K562 (cell line): ENCODE data around the gene EPHB2. TPM values are rescaled to one million over a fixed set of nuclear protein-coding genes. Genes with fewer than 3 reads are reported as not detected.

ENCODE experiments used
- ATAC-seq: fragments of 200-7000 bp; cut with Tn5 transposase; 3 replicates; pipeline ENCODE4 v1.9.1; 2020; ENCODE audit warnings: moderate library complexity
- BruUV-seq: library from RNA; stranded (reverse); fragments of 400-500 nt; replicated peaks from 2 replicates; lab custom pipeline; 2021; lab: Mats Ljungman, UMichigan
- CTCF ChIA-PET: fragments of 300-600 bp; formaldehyde crosslinking; extraction: SDS; loops from one replicate; lab custom pipeline; 2021; ENCODE audit warnings: low intra/inter-chr PET ratio; lab: Yijun Ruan, JAX
- POLR2A ChIA-PET: fragments of 300-600, 350-650 bp; sonication (Branson Sonifier 250); formaldehyde crosslinking; extraction: SDS; loops from one replicate; lab custom pipeline; 2021; ENCODE audit warnings: antibody characterized with exemption, inconsistent platforms; lab: Yijun Ruan, JAX
- DNase-seq, 4 experiments: peaks; one replicate each; pipeline versions ENCODE4 v3.0.0 to v3.0.0-alpha.2; 2011 to 2018; ENCODE audit warnings: low spot score in 3 of 4, mixed read lengths in 3 of 4; ENCODE audit errors: extremely low read depth in 1 of 4
- FAIRE-seq: peaks from 2 replicates; lab custom pipeline; 2011; peaks lifted over from hg19 to GRCh38; lab: Jason Lieb, UNC
- H2AFZ ChIP-seq: 2 replicates; pipeline ENCODE4 v1.6.0; 2011; ENCODE audit warnings: low read depth, low read length, control low read depth, inconsistent platforms
- H3K27ac ChIP-seq: fragments of 200-600 bp; 3 replicates; pipeline ENCODE4 v1.8.0; 2011; ENCODE audit warnings: low read depth, mild to moderate bottlenecking, control low read depth, inconsistent platforms, low read length, moderate library complexity, mixed read lengths; ENCODE audit errors: extremely low read depth
- H3K27me3 ChIP-seq, 2 experiments: fragments of 300-600 bp in 1 of 2; 2 replicates in 1 of 2; 3 replicates in 1 of 2; pipeline versions ENCODE4 v1.6.0 to v1.8.0; 2011; ENCODE audit warnings: inconsistent platforms in 2 of 2, low read length in 2 of 2, mild to moderate bottlenecking in 1 of 2, mixed read lengths in 1 of 2, moderate library complexity in 1 of 2; ENCODE audit not compliant: control insufficient read depth in 2 of 2, insufficient read depth in 2 of 2
- H3K36me3 ChIP-seq: fragments of 300-600 bp; 3 replicates; pipeline ENCODE4 v1.8.0; 2011; ENCODE audit warnings: mild to moderate bottlenecking, low read length, inconsistent platforms; ENCODE audit not compliant: control insufficient read depth, insufficient read depth
- H3K4me1 ChIP-seq, 2 experiments: fragments of 200-600 bp in 1 of 2; replicated peaks in 1 of 2; 2 replicates in 1 of 2; 3 replicates in 1 of 2; pipeline versions ENCODE4 v1.5.1 to v1.8.0; 2011; ENCODE audit warnings: inconsistent platforms in 2 of 2, low read length in 2 of 2, mild to moderate bottlenecking in 1 of 2, mixed read lengths in 1 of 2, moderate library complexity in 1 of 2; ENCODE audit not compliant: control insufficient read depth in 2 of 2, insufficient read depth in 2 of 2
- H3K4me2 ChIP-seq: 2 replicates; pipeline ENCODE4 v1.6.1; 2011; ENCODE audit warnings: low read length, control low read depth, inconsistent platforms, mixed read lengths; ENCODE audit not compliant: insufficient read depth
- H3K4me3 ChIP-seq: fragments of 200-600 bp; sonication (generic), shearing (Covaris generic); 2 replicates; pipeline ENCODE4 v1.5.1; 2016; ENCODE audit warnings: control low read depth, inconsistent platforms
- H3K79me2 ChIP-seq: fragments of 200-600 bp; 3 replicates; pipeline ENCODE4 v1.8.0; 2011; ENCODE audit warnings: low read length, inconsistent platforms; ENCODE audit not compliant: control insufficient read depth, insufficient read depth
- H3K9ac ChIP-seq, 2 experiments: 2 replicates each; pipeline versions ENCODE4 v1.6.0 to v1.6.1; 2011; ENCODE audit warnings: low read depth in 2 of 2, low read length in 2 of 2, control low read depth in 1 of 2, inconsistent platforms in 1 of 2, mild to moderate bottlenecking in 1 of 2, mixed read lengths in 1 of 2; ENCODE audit not compliant: insufficient read depth in 1 of 2
- H3K9me1 ChIP-seq: one replicate; pipeline ENCODE4 v1.6.0; 2011; ENCODE audit warnings: inconsistent platforms, mild to moderate bottlenecking, low read length, moderate library complexity; ENCODE audit not compliant: control insufficient read depth, insufficient read depth
- H3K9me3 ChIP-seq: replicated peaks from 2 replicates; pipeline ENCODE4 v1.5.1; 2011; ENCODE audit warnings: low read depth, low read length, inconsistent platforms; ENCODE audit not compliant: control insufficient read depth, insufficient read depth
- H4K20me1 ChIP-seq: replicated peaks from 2 replicates; pipeline ENCODE4 v1.6.1; 2011; ENCODE audit warnings: low read length, inconsistent platforms, mixed read lengths; ENCODE audit not compliant: control insufficient read depth, insufficient read depth
- BCOR ChIP-seq: fragments of 450-650 bp; IDR thresholded peaks from 2 replicates; pipeline ENCODE4 v1.6.1; 2016
- HDAC2 ChIP-seq: fragments of 450-650 bp; IDR thresholded peaks from 2 replicates; pipeline ENCODE4 v1.6.1; 2016; ENCODE audit warnings: mild to moderate bottlenecking
- KDM1A ChIP-seq, 2 experiments: fragments of 450-650 bp; IDR thresholded peaks; 2 replicates each; pipeline ENCODE4 v1.6.1; 2016; ENCODE audit warnings: mild to moderate bottlenecking in 2 of 2
- KLF1 ChIP-seq: fragments of 450-650 bp; IDR thresholded peaks from 2 replicates; pipeline ENCODE4 v1.6.1; 2016; ENCODE audit warnings: missing genetic modification characterization, missing compliant biosample characterization
- POLR3G ChIP-seq: IDR thresholded peaks from 2 replicates; pipeline ENCODE4 v1.6.1; 2011; ENCODE audit not compliant: insufficient read length, insufficient replicate concordance; ENCODE audit errors: extremely low read depth
- RBM25 ChIP-seq: fragments of 200-400 bp; formaldehyde crosslinking; IDR thresholded peaks from 2 replicates; pipeline ENCODE4 v1.6.1; 2018; ENCODE audit warnings: low read length, low read depth, moderate library complexity; ENCODE audit not compliant: severe bottlenecking
- SRF ChIP-seq, 2 experiments: fragments of 250-450, 450-650 bp in 1 of 2; sonication (Bioruptor Pico) in 1 of 2; sonication (generic) in 1 of 2; formaldehyde crosslinking; IDR thresholded peaks; 2 replicates each; pipeline versions ENCODE4 v1.5.0 to v1.5.1; 2020 to 2022; ENCODE audit warnings: mild to moderate bottlenecking in 1 of 2, missing genetic modification reagents in 1 of 2
- YY1 ChIP-seq, 3 experiments: IDR thresholded peaks; 2 replicates each; pipeline ENCODE4 v1.6.1; 2011; ENCODE audit warnings: low read length in 2 of 3, mild to moderate bottlenecking in 2 of 3, moderate library complexity in 2 of 3, borderline replicate concordance in 1 of 3, control low read depth in 1 of 3, low read depth in 1 of 3; ENCODE audit not compliant: insufficient read depth in 3 of 3, insufficient replicate concordance in 2 of 3, control insufficient read depth in 1 of 3, insufficient read length in 1 of 3; ENCODE audit errors: extremely low read depth in 1 of 3
- ZFP36 ChIP-seq: fragments of 150-350 bp; IDR thresholded peaks from 2 replicates; pipeline ENCODE4 v1.6.1; 2018; ENCODE audit warnings: low read length, low read depth; ENCODE audit not compliant: partially characterized antibody
- ZNF311 ChIP-seq: fragments of 250-450 bp; sonication (Bioruptor Pico); IDR thresholded peaks from 2 replicates; pipeline ENCODE4 v1.4.0; 2020; ENCODE audit warnings: mild to moderate bottlenecking, moderate library complexity
- whole genome bisulfite sequencing: fragments of 100-300 bp; shearing (Covaris generic); methylation state at CpG from one replicate; pipeline ENCODE4 v1.1.6; 2016; ENCODE audit warnings: low coverage, mixed read lengths; ENCODE audit not compliant: insufficient coverage; ENCODE audit errors: missing lambda C conversion rate; 5-methylcytosine and 5-hydroxymethylcytosine counted together
- in situ Hi-C: fragments of 300-500 bp; cut with MboI; formaldehyde crosslinking; loops from 4 replicates; pipeline ENCODE4 v1.15.0; 2018; ENCODE audit warnings: inconsistent platforms, mixed read lengths
- intact Hi-C: fragments of 100-400 bp; cut with micrococcal nuclease; formaldehyde crosslinking; loops from 2 replicates; pipeline ENCODE4 v1.14.2; 2022
- polyA plus RNA-seq, 8 experiments: library from polyadenylated mRNA; depleted of rRNA in 4 of 8; stranded (reverse) in 5 of 8; unstranded in 3 of 8; fragments of >200 nt; fragmentation: Nextera tagmentation in 2 of 8; fragmentation: Illumina TruSeq in 1 of 8; extraction: Ambion mirVana in 2 of 8; extraction: Trizol in 1 of 8; gene quantifications; 2 replicates each; pipeline versions ENCODE4 v1.2.1 to v1.2.3, GENCODE V29; 2011 to 2014; ENCODE audit warnings: inconsistent platforms in 1 of 8, missing spikeins in 1 of 8
- total RNA-seq, 7 experiments: library from RNA; depleted of rRNA in 6 of 7; stranded (reverse); fragments of >200 nt in 6 of 7; fragmentation: Illumina TruSeq in 2 of 7; extraction: Trizol in 2 of 7; gene quantifications; 2 replicates each; pipeline versions ENCODE4 v1.2.1 to v1.2.3, GENCODE V29; 2011 to 2021; ENCODE audit warnings: low replicate concordance in 1 of 7

The EPHB2 gene
- total and polyA plus RNA-seq, 9 of the 15 experiments (the other 6 are each of a cell fraction or from before 2014, with no cell fraction given) = not detected

DNA sequence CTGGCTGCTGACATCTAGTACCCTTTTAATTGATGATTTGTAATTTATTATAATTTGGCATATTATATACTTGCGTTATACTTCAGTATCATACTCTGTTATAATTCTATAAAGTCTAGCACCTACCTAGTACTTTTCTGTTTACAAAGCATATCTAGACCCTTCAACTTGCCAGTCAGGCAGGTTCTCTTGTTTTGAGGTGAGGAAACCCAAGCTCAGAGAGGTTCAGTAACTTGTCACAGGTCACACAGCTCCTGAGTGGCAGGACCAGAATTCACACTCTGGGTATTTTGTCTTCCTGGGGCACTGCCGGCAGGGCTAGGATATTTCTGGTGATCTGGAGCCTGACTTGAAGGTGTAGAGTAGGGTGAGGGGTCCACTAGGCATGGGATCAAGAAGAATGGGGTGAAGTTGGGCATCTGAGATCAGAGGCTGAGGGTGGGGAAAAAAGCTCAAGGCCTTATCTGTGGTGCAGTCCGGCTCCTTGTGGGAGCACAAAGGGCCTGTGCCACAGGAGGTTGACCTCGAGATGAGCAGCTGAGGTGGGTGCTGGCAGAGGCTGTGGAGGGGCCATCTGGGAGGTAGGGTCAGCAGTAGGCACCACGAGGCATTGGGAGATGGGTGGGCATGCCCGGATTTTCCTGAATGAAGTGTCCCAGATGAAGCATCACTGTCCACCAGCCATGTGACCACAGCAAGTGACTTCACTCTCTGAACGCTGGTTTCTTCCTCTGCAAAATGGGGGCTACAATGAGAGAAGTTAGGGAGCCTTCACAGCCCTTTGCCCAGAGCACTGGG, 102.6 kb downstream of the EPHB2 start:
- no peak for FAIRE-seq
- H3K27me3 ChIP-seq = peaks cover 5 to 43% of the 10 kb centered on the region in 2 experiments
- CTCF ChIA-PET = no interaction called here
- no peaks in the 10 kb centered on the region for H3K9me3 ChIP-seq
- no peak overlapping the region for H3K4me3 ChIP-seq
- BruUV-seq = no TSS peak
- H3K9ac ChIP-seq = no peak overlapping the region
- WGBS = under 1% methylated on average over 7 of the region's 7 CpGs
- in situ Hi-C loops (no loop called here), intact Hi-C loops (no loop called here)
- H3K4me1 ChIP-seq = peaks cover 0 to 6% of the 10 kb centered on the region in 2 experiments; a peak in 1 of 5 replicates
- H3K79me2 ChIP-seq = no peaks in the 10 kb centered on the region
- no peak for TF ChIP-seq HDAC2
- TF ChIP-seq ZNF311 (CRISPR knock-in tag) = no peak
- TF ChIP-seq SRF (CRISPR knock-in tag; IDR thresholded peaks at IDR 0.05) = no peak
- no peak for TF ChIP-seq KLF1 (tag)
- TF ChIP-seq YY1 (IDR thresholded peaks at IDR 0.05; ENCODE audit: borderline replicate concordance in 1 of 3, control insufficient read depth in 1 of 3, extremely low read depth in 1 of 3, insufficient read depth in 3 of 3, insufficient read length in 1 of 3, insufficient replicate concordance in 2 of 3, low read depth in 1 of 3, low read length in 2 of 3) = no peak
- peak in 1 of 2 experiments; percentile 11; a peak in 1 of 4 replicates for TF ChIP-seq KDM1A (IDR thresholded peaks at IDR 0.05)
- TF ChIP-seq POLR3G = no peak
- peak; percentile 59 for TF ChIP-seq BCOR
- TF ChIP-seq ZFP36 = peak; percentile 80
- peak; percentile 79 for TF ChIP-seq RBM25
- TF ChIP-seq, all 486 proteins: peak for 4
- no peaks in the 10 kb centered on the region for H3K9me1 ChIP-seq
- DNase-seq = no peak
- H3K27ac ChIP-seq = no peak overlapping the region
- H4K20me1 ChIP-seq = peaks cover 9% of the 10 kb centered on the region
- H3K4me2 ChIP-seq = no peak overlapping the region
- H3K36me3 ChIP-seq = no peaks in the 10 kb centered on the region
- POLR2A ChIA-PET = interaction anchor here (0.6 to 0.8 kb wide), 2 partner anchors 11 to 65 kb away, joined by 3 to 4 read pairs; no protein-coding TSS in a partner anchor
- ATAC-seq = no peak
- no peak overlapping the region for H2AFZ ChIP-seq
